C4-2B (cell line): Measurements from ENCODE around the gene DOCK9.

Source experiments
- H3K27ac ChIP-seq: fragments of 450-650 bp; 2 replicates; pipeline ENCODE4 v1.5.1; 2017
- CTCF ChIP-seq: fragments of 450-650 bp; conservative IDR thresholded peaks from 2 replicates; pipeline ENCODE4 v1.5.1; 2017; ENCODE audit warnings: mild to moderate bottlenecking
- ZFX ChIP-seq: fragments of 450-650 bp; IDR thresholded peaks from 2 replicates; pipeline ENCODE4 v1.6.1; 2017

Gene DOCK9

GRCh38 chr13:98965325-98965724, 12.5 kb downstream of the DOCK9 start:
- no peak for TF ChIP-seq ZFX
- no peak for TF ChIP-seq CTCF
- H3K27ac ChIP-seq, result no peak overlapping the region

GRCh38 chr13:98963917-98964316, 13.9 kb downstream of the DOCK9 start:
- no peak overlapping the region for H3K27ac ChIP-seq
- TF ChIP-seq ZFX, result no peak
- TF ChIP-seq CTCF, result no peak

GRCh38 chr13:98962901-98963590, 14.8 kb downstream of the DOCK9 start:
- no peak overlapping the region for H3K27ac ChIP-seq
- TF ChIP-seq CTCF (no peak), ZFX (no peak)

GRCh38 chr13:98961503-98962105, 16.3 kb downstream of the DOCK9 start:
- TF ChIP-seq ZFX, result no peak
- TF ChIP-seq CTCF, result no peak
- no peak overlapping the region for H3K27ac ChIP-seq

GRCh38 chr13:98960606-98961502, 17.0 kb downstream of the DOCK9 start:
- no peak overlapping the region for H3K27ac ChIP-seq
- no peak for TF ChIP-seq CTCF
- TF ChIP-seq ZFX, result no peak

GRCh38 chr13:98959786-98960605, 17.9 kb downstream of the DOCK9 start:
- H3K27ac ChIP-seq, result no peak overlapping the region
- no peak for TF ChIP-seq CTCF
- TF ChIP-seq ZFX, result no peak
